ENCODE data around the gene ARHGAP15. TPM values are rescaled to one million over a fixed set of nuclear protein-coding genes. Genes with fewer than 3 reads are reported as not detected.

The ARHGAP15 gene
- total and polyA plus RNA-seq, 4 donors: 3.8 to 17.9 (median 13.2) TPM

DNA sequence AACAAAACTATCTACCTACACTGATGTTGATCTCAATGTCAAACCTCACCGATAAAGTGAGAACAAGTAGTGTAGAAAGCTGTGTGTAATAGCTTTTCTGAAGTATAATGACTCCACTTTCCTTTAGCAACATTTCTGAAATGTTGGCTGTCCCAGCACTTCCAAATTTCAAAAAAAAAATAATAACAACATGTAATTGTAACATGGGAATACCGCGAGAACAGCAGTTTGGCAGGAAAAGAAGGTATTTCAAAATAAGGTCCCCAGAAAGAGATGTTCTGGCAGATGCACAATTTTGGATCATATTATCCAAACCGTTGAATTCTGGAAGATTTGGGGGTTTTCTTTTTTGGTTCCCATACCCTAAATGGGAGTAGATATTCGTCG is 352.0 kb downstream of the ARHGAP15 start:
- Histone ChIP-seq H3K36me3 (ENCODE audit: control insufficient read depth in 4 of 4, insufficient read depth in 3 of 4, low read depth in 1 of 4, low read length in 3 of 4) (no peaks in the 10 kb centered on the region), H3K9me3 (ENCODE audit: control insufficient read depth in 4 of 4, low read length in 3 of 4) (no peaks in the 10 kb centered on the region), H3K4me1 (ENCODE audit: control insufficient read depth in 4 of 4, insufficient read depth in 4 of 4, low read length in 3 of 4) (no peaks in the 10 kb centered on the region), H3K27me3 (ENCODE audit: control insufficient read depth in 4 of 4, insufficient read depth in 4 of 4, low read length in 3 of 4) (no peaks in the 10 kb centered on the region), H3K27ac (ENCODE audit: low read depth in 1 of 2, low read length in 2 of 2) (peak overlapping the region; percentile 52 to 54), H3K9ac (ENCODE audit: low read depth in 1 of 2, low read length in 2 of 2) (no peak overlapping the region), H3K4me3 (ENCODE audit: low read depth in 1 of 3, low read length in 3 of 3) (no peak overlapping the region)
- no peak for TF ChIP-seq GABPA (IDR thresholded peaks at IDR 0.05 in 1 of 2, conservative IDR thresholded peaks at IDR 0.05 in 1 of 2)
- no peak for TF ChIP-seq NR2F2 (IDR thresholded peaks at IDR 0.05)
- TF ChIP-seq, protein P1, sequence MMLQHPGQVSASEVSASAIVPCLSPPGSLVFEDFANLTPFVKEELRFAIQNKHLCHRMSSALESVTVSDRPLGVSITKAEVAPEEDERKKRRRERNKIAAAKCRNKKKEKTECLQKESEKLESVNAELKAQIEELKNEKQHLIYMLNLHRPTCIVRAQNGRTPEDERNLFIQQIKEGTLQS (IDR thresholded peaks at IDR 0.05): no peak
- TF ChIP-seq MAX (IDR thresholded peaks at IDR 0.05): no peak
- TF ChIP-seq REST (IDR thresholded peaks at IDR 0.05): no peak
- no peak for DNase-seq (ENCODE audit: low spot score)
- 63% methylated on average over 6 of the region's 6 CpGs for WGBS

DNA sequence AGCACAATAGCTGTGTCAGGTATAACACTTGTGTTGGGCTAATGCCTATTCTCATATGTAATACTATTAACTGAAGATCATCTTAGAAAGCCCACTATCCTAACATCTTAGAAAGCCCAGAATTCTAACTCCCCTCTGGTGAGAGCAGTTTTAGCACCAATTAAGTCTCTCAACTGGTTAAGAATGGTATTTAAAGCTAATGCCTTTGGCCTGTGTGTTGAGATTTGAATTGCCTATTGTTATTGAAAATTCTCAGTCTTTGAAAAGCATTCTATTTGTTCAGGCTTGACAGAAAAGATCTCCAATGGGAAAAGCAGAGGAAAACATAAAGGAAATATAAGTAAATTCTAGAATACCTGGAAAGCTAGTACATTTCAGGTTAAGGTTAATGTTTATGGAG is 352.5 kb downstream of the ARHGAP15 start:
- H3K9me3 ChIP-seq (ENCODE audit: control insufficient read depth in 4 of 4, low read length in 3 of 4): no peaks in the 10 kb centered on the region
- no peaks in the 10 kb centered on the region for H3K4me1 ChIP-seq (ENCODE audit: control insufficient read depth in 4 of 4, insufficient read depth in 4 of 4, low read length in 3 of 4)
- TF ChIP-seq GABPA (IDR thresholded peaks at IDR 0.05 in 1 of 2, conservative IDR thresholded peaks at IDR 0.05 in 1 of 2) (no peak), RAD21 (IDR thresholded peaks at IDR 0.05) (no peak), RXRA (IDR thresholded peaks at IDR 0.05) (no peak), FOXA1 (IDR thresholded peaks at IDR 0.05) (no peak)
- DNase-seq (ENCODE audit: low spot score): no peak
- peak overlapping the region; percentile 52 to 54 for H3K27ac ChIP-seq (ENCODE audit: low read depth in 1 of 2, low read length in 2 of 2)
- H3K9ac ChIP-seq (ENCODE audit: low read depth in 1 of 2, low read length in 2 of 2): no peak overlapping the region
- H3K4me3 ChIP-seq (ENCODE audit: low read depth in 1 of 3, low read length in 3 of 3): no peak overlapping the region
- no peaks in the 10 kb centered on the region for H3K36me3 ChIP-seq (ENCODE audit: control insufficient read depth in 4 of 4, insufficient read depth in 3 of 4, low read depth in 1 of 4, low read length in 3 of 4)
- H3K27me3 ChIP-seq (ENCODE audit: control insufficient read depth in 4 of 4, insufficient read depth in 4 of 4, low read length in 3 of 4): no peaks in the 10 kb centered on the region

DNA sequence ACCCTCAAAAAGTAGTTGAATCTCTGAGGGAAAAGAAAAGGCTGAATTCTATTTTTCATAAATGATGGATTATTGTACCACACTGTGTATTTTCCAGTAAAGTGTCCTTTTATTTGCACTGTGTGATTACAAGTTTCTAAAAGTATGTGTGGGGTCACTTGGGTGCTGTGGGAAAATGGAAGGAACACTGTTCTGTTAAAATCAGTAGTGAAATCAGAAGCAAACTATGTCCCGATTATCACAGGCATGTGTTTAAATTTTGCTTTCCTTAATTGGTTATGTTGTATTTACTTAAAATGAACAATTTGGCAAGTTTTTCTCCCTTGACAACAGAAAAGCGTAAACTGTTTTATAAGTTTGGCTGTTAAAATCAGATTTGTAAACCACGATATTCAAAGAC is 353.1 kb downstream of the ARHGAP15 start:
- no peak for DNase-seq (ENCODE audit: low spot score)

GRCh38 chr2:143482771-143483170 is 353.6 kb downstream of the ARHGAP15 start:
- no peaks in the 10 kb centered on the region for H3K4me1 ChIP-seq (ENCODE audit: control insufficient read depth in 4 of 4, insufficient read depth in 4 of 4, low read length in 3 of 4)
- H3K9ac ChIP-seq (ENCODE audit: low read depth in 1 of 2, low read length in 2 of 2): no peak overlapping the region
- no peaks in the 10 kb centered on the region for H3K9me3 ChIP-seq (ENCODE audit: control insufficient read depth in 4 of 4, low read length in 3 of 4)
- 75% methylated on average over 4 of the region's 4 CpGs for WGBS
- H3K27ac ChIP-seq (ENCODE audit: low read depth in 1 of 2, low read length in 2 of 2): no peak overlapping the region
- H3K4me3 ChIP-seq (ENCODE audit: low read depth in 1 of 3, low read length in 3 of 3): no peak overlapping the region
- no peak for DNase-seq (ENCODE audit: low spot score)
- no peaks in the 10 kb centered on the region for H3K36me3 ChIP-seq (ENCODE audit: control insufficient read depth in 4 of 4, insufficient read depth in 3 of 4, low read depth in 1 of 4, low read length in 3 of 4)
- H3K27me3 ChIP-seq (ENCODE audit: control insufficient read depth in 4 of 4, insufficient read depth in 4 of 4, low read length in 3 of 4): no peaks in the 10 kb centered on the region
- TF ChIP-seq MAX (IDR thresholded peaks at IDR 0.05) (no peak), REST (IDR thresholded peaks at IDR 0.05) (no peak), SP1 (IDR thresholded peaks at IDR 0.05) (no peak), HNF4A (conservative IDR thresholded peaks at IDR 0.05) (no peak), RAD21 (IDR thresholded peaks at IDR 0.05) (no peak), FOXA1 (IDR thresholded peaks at IDR 0.05) (no peak), YY1 (IDR thresholded peaks at IDR 0.05) (no peak), EGR1 (IDR thresholded peaks at IDR 0.05; ENCODE audit: low read depth in 2 of 2) (no peak), JUND (IDR thresholded peaks at IDR 0.05) (no peak)

More for the DNA sequence above, 353.1 kb downstream of the ARHGAP15 start:
- no peaks in the 10 kb centered on the region for H3K36me3 ChIP-seq (ENCODE audit: control insufficient read depth in 4 of 4, insufficient read depth in 3 of 4, low read depth in 1 of 4, low read length in 3 of 4)
- H3K27me3 ChIP-seq (ENCODE audit: control insufficient read depth in 4 of 4, insufficient read depth in 4 of 4, low read length in 3 of 4): no peaks in the 10 kb centered on the region
- no peaks in the 10 kb centered on the region for H3K4me1 ChIP-seq (ENCODE audit: control insufficient read depth in 4 of 4, insufficient read depth in 4 of 4, low read length in 3 of 4)
- no peak overlapping the region for H3K4me3 ChIP-seq (ENCODE audit: low read depth in 1 of 3, low read length in 3 of 3)
- 78% methylated on average over 3 of the region's 3 CpGs for WGBS
- H3K9me3 ChIP-seq (ENCODE audit: control insufficient read depth in 4 of 4, low read length in 3 of 4): no peaks in the 10 kb centered on the region
- TF ChIP-seq FOXA1 (IDR thresholded peaks at IDR 0.05) (no peak), RXRA (IDR thresholded peaks at IDR 0.05) (peak; percentile 17 to 27), SP1 (IDR thresholded peaks at IDR 0.05) (peak; percentile 39)
- no peak overlapping the region for H3K9ac ChIP-seq (ENCODE audit: low read depth in 1 of 2, low read length in 2 of 2)
- no peak overlapping the region for H3K27ac ChIP-seq (ENCODE audit: low read depth in 1 of 2, low read length in 2 of 2)

Data from liver (tissue), 9 donors.